Loucy (cell line): Measurements from ENCODE around the gene BTBD9.

Experiments
- H2AFZ ChIP-seq: fragments of 200-600 bp; sonication (generic); 2 replicates; pipeline ENCODE4 v1.6.0; 2016; ENCODE audit warnings: antibody characterized with exemption, mild to moderate bottlenecking, low read length, moderate library complexity
- H3F3A ChIP-seq: fragments of 200-600 bp; 2 replicates; pipeline ENCODE4 v1.6.0; 2016; ENCODE audit warnings: antibody characterized with exemption, low read depth, mild to moderate bottlenecking
- H3K27me3 ChIP-seq: fragments of 200-600 bp; sonication (generic); 2 replicates; pipeline ENCODE4 v1.6.1; 2014; ENCODE audit warnings: low read length, mild to moderate bottlenecking; ENCODE audit not compliant: insufficient read depth, poor library complexity, severe bottlenecking
- H3K36me3 ChIP-seq: fragments of 200-600 bp; sonication (generic); 2 replicates; pipeline ENCODE4 v1.6.1; 2016; ENCODE audit warnings: low read length; ENCODE audit not compliant: insufficient read depth
- H3K4me1 ChIP-seq: fragments of 200-600 bp; sonication (generic); 2 replicates; pipeline ENCODE4 v1.5.1; 2014; ENCODE audit warnings: low read length, mild to moderate bottlenecking; ENCODE audit not compliant: insufficient read depth, poor library complexity, severe bottlenecking
- H3K4me2 ChIP-seq: fragments of 200-600 bp; sonication (generic); 2 replicates; pipeline ENCODE4 v1.6.0; 2014; ENCODE audit warnings: antibody characterized with exemption, low read length, low read depth, mild to moderate bottlenecking; ENCODE audit not compliant: poor library complexity, severe bottlenecking
- H3K4me3 ChIP-seq: fragments of 200-600 bp; sonication (generic); 2 replicates; pipeline ENCODE4 v1.5.1; 2014; ENCODE audit warnings: low read length, mild to moderate bottlenecking, mixed read lengths; ENCODE audit not compliant: poor library complexity, severe bottlenecking
- H3K79me2 ChIP-seq: fragments of 200-600 bp; sonication (generic); 2 replicates; pipeline ENCODE4 v1.6.1; 2014; ENCODE audit warnings: low read length; ENCODE audit not compliant: insufficient read depth
- H3K9ac ChIP-seq: fragments of 200-600 bp; sonication (generic); 2 replicates; pipeline ENCODE4 v1.6.0; 2014; ENCODE audit warnings: mild to moderate bottlenecking, low read depth, low read length, moderate library complexity; ENCODE audit not compliant: poor library complexity, severe bottlenecking
- H3K9me2 ChIP-seq: fragments of 200-600 bp; sonication (generic); replicated peaks from 2 replicates; pipeline ENCODE4 v1.6.1; 2016; ENCODE audit warnings: low read depth, low read length, mixed read lengths
- H3K9me3 ChIP-seq: fragments of 200-600 bp; sonication (generic); 2 replicates; pipeline ENCODE4 v1.6.1; 2014; ENCODE audit warnings: mild to moderate bottlenecking, antibody characterized with exemption, low read length, low read depth; ENCODE audit not compliant: insufficient read depth
- H4K20me1 ChIP-seq: fragments of 200-600 bp; sonication (generic); 2 replicates; pipeline ENCODE4 v1.6.0; 2014; ENCODE audit warnings: antibody characterized with exemption, low read length, mild to moderate bottlenecking; ENCODE audit not compliant: insufficient read depth, poor library complexity, severe bottlenecking
- EZH2phosphoT487 ChIP-seq: fragments of 200-600 bp; IDR thresholded peaks from 2 replicates; pipeline ENCODE4 v1.6.1; 2018; ENCODE audit warnings: antibody characterized with exemption, mild to moderate bottlenecking, moderate library complexity, borderline replicate concordance
- TF ChIP-seq, protein P1 (sequence below): fragments of 200-600 bp; sonication (generic); conservative IDR thresholded peaks from 2 replicates; pipeline ENCODE4 v1.5.1; 2014; ENCODE audit warnings: mild to moderate bottlenecking, antibody characterized with exemption, low read length

Gene BTBD9

DNA sequence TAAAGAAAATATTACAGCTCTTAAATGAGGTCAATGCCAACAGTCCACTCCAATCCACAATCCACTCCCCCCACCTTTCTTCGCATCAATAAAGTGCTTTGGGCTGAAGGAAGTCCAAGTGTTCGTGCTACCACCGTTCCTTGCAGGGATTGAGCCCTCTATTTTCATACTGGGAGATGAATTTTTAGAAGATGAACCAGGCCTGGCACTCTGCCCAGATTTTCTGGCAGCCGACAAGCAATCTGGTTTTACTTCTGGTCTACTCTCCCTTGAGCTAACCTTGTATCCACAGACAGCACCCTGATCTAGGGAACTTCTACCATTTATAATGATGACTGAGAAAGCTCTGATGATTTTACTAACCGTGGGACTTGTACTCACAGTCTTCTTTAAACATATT, 72.3 kb downstream of the BTBD9 start:
- Histone ChIP-seq H3K4me1 (peaks cover 11% of the 10 kb centered on the region), H3K9me3 (no peaks in the 10 kb centered on the region), H3K4me2 (no peak overlapping the region), H3K79me2 (no peaks in the 10 kb centered on the region), H2AFZ (no peak overlapping the region), H3K27me3 (no peaks in the 10 kb centered on the region), H4K20me1 (no peaks in the 10 kb centered on the region), H3K36me3 (no peaks in the 10 kb centered on the region), H3F3A (no peaks in the 10 kb centered on the region), H3K9ac (no peak overlapping the region), H3K4me3 (no peak overlapping the region), H3K9me2 (no peaks in the 10 kb centered on the region)
- TF ChIP-seq, protein P1, sequence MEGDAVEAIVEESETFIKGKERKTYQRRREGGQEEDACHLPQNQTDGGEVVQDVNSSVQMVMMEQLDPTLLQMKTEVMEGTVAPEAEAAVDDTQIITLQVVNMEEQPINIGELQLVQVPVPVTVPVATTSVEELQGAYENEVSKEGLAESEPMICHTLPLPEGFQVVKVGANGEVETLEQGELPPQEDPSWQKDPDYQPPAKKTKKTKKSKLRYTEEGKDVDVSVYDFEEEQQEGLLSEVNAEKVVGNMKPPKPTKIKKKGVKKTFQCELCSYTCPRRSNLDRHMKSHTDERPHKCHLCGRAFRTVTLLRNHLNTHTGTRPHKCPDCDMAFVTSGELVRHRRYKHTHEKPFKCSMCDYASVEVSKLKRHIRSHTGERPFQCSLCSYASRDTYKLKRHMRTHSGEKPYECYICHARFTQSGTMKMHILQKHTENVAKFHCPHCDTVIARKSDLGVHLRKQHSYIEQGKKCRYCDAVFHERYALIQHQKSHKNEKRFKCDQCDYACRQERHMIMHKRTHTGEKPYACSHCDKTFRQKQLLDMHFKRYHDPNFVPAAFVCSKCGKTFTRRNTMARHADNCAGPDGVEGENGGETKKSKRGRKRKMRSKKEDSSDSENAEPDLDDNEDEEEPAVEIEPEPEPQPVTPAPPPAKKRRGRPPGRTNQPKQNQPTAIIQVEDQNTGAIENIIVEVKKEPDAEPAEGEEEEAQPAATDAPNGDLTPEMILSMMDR: no peak
- TF ChIP-seq EZH2phosphoT487: no peak

DNA sequence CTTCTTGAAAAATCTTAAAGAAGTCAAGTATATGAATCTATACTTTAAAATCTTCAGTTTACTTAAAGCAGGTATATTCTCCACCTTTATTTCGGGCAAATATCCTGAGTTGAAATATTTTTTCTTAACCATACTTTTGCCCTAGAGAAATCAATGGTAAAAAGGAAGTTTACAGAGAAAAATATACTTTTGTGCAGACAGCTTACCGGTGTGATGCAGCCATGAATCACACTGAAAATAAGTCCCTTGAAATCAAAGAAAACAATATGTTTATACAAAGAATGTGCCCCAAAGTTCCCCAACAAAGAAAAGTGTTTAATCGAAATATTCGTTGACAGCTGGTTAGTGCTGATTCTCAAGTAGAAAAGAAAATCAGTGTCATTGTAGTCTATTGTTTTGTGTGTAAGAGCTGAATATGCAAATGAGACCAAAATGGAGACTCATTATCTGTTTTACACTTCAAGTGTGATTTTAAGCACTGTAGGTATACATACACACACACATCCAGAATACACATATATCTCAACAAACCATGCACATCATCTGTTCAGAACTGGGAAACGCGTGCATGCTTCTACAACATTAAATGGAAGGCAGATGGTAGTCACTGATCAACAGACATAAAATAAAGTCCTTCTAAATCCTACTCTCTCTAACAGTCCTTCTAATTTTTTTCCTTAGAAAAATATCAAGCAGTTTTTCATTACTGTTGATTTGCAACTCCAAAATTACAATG, 73.3 kb downstream of the BTBD9 start:
- H3K9ac ChIP-seq: no peak overlapping the region
- TF ChIP-seq EZH2phosphoT487: no peak
- TF ChIP-seq, protein P1: no peak
- H3K79me2 ChIP-seq: no peaks in the 10 kb centered on the region
- no peaks in the 10 kb centered on the region for H3K27me3 ChIP-seq
- no peaks in the 10 kb centered on the region for H3K36me3 ChIP-seq
- H2AFZ ChIP-seq: no peak overlapping the region
- H3K9me3 ChIP-seq: no peaks in the 10 kb centered on the region
- no peak overlapping the region for H3K4me3 ChIP-seq
- H3F3A ChIP-seq: no peaks in the 10 kb centered on the region
- H3K9me2 ChIP-seq: no peaks in the 10 kb centered on the region
- no peak overlapping the region for H3K4me2 ChIP-seq
- no peaks in the 10 kb centered on the region for H4K20me1 ChIP-seq
- peaks cover 2% of the 10 kb centered on the region for H3K4me1 ChIP-seq

DNA sequence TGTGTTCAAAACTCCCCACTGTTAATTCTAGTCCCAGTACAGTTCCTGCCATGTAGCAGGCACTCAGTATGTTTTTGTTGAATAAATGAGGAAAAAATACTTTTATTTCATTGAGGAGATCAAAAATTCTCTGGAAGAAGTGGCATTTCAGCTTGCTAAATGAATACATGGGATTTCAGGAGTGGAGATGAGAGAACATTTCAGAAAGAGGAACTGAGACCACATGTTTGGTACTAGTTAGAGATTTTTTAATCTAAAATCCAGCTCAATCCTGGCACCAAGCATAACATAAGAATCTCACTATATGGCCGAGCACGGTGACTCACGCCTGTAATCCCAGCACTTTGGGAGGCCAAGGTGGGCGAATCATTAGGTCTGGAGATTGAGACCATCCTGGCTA, 75.4 kb downstream of the BTBD9 start:
- Histone ChIP-seq H3F3A (no peaks in the 10 kb centered on the region), H2AFZ (no peak overlapping the region), H3K79me2 (no peaks in the 10 kb centered on the region), H3K4me1 (no peaks in the 10 kb centered on the region), H3K9me2 (no peaks in the 10 kb centered on the region), H3K9me3 (no peaks in the 10 kb centered on the region), H3K4me2 (no peak overlapping the region), H3K27me3 (no peaks in the 10 kb centered on the region), H3K36me3 (no peaks in the 10 kb centered on the region), H3K4me3 (no peak overlapping the region), H4K20me1 (no peaks in the 10 kb centered on the region), H3K9ac (no peak overlapping the region)
- TF ChIP-seq, protein P1: no peak
- no peak for TF ChIP-seq EZH2phosphoT487
